HG03135 (cell line): ENCODE measurements around the gene CNGB1.
A peak's percentile ranks its signal among the peaks of the same experiment; 100 is the strongest.
"Not testable (repeated sequence)": the region's sequence is repeated elsewhere in the genome, so short reads cannot be mapped to it uniquely, and the experiment has no call there.

Source experiments
- ATAC-seq: cut with Tn5 transposase; IDR thresholded peaks from one replicate; pipeline ENCODE4 v1.9.1; 2021; ENCODE audit warnings: mild to moderate bottlenecking, moderate library complexity; ENCODE audit not compliant: unreplicated experiment

Gene CNGB1

GRCh38 chr16:57970970-57971369 is at the start of gene CNGB1:
TSS of gene CNGB1 (minus strand) at chr16:57971128. CDS start at chr16:57967286, 3,842 bp downstream.
- no peak for ATAC-seq

GRCh38 chr16:58019866-58020538 is 49.1 kb upstream of the CNGB1 start:
- no peak for ATAC-seq

- no peak for ATAC-seq
These were observed 47.9 kb upstream of the CNGB1 start for GRCh38 chr16:58018803-58019202.

GRCh38 chr16:58016840-58017446 is 46.0 kb upstream of the CNGB1 start:
- no peak for ATAC-seq

GRCh38 chr16:58013201-58013956 is 42.5 kb upstream of the CNGB1 start:
- no peak for ATAC-seq

- ATAC-seq = no peak
These were observed 41.6 kb upstream of the CNGB1 start for GRCh38 chr16:58012481-58012880.

- no peak for ATAC-seq
These were observed 40.7 kb upstream of the CNGB1 start for GRCh38 chr16:58011652-58012051.

GRCh38 chr16:58010886-58011285 is 40.0 kb upstream of the CNGB1 start:
- no peak for ATAC-seq

GRCh38 chr16:58009856-58010416 is 39.0 kb upstream of the CNGB1 start:
- no peak for ATAC-seq

GRCh38 chr16:58004736-58005135 is 33.8 kb upstream of the CNGB1 start:
- not testable (repeated sequence) for ATAC-seq

- ATAC-seq = no peak
These were observed 32.0 kb upstream of the CNGB1 start for GRCh38 chr16:58002936-58003335.

- ATAC-seq = no peak
These were observed 31.5 kb upstream of the CNGB1 start for GRCh38 chr16:58002416-58002800.

GRCh38 chr16:58001781-58002415 is 31.0 kb upstream of the CNGB1 start:
- ATAC-seq = no peak

GRCh38 chr16:58000706-58001676 is 30.1 kb upstream of the CNGB1 start, which contains the start of gene USB1:
TSS of gene USB1 (plus strand) at chr16:58001407. CDS start at chr16:58001484, 77 bp downstream.
- ATAC-seq = peak; percentile 81

- peak; percentile 25 for ATAC-seq
These were observed 29.2 kb upstream of the CNGB1 start, which contains the start of gene ZNF319 for GRCh38 chr16:57999971-58000705. TSS of gene ZNF319 (minus strand) at chr16:58000672. CDS start at chr16:57998265, 2,407 bp downstream.

GRCh38 chr16:57999366-57999970 is 28.5 kb upstream of the CNGB1 start:
- no peak for ATAC-seq

GRCh38 chr16:57998992-57999365 is 28.1 kb upstream of the CNGB1 start:
- ATAC-seq = no peak

GRCh38 chr16:57998486-57998885 is 27.6 kb upstream of the CNGB1 start:
- ATAC-seq = no peak
